Smooth muscle cell of the brain vasculature (primary cell): Measurements from ENCODE around the gene RPTOR.
"Not testable (repeated sequence)": the region's sequence is repeated elsewhere in the genome, so short reads cannot be mapped to it uniquely, and the experiment has no call there.

ENCODE experiments used
- DNase-seq: peaks from one replicate; pipeline ENCODE4 v3.0.0-alpha.2; 2012; ENCODE audit warnings: low read depth, low spot score

RPTOR gene, protein sequence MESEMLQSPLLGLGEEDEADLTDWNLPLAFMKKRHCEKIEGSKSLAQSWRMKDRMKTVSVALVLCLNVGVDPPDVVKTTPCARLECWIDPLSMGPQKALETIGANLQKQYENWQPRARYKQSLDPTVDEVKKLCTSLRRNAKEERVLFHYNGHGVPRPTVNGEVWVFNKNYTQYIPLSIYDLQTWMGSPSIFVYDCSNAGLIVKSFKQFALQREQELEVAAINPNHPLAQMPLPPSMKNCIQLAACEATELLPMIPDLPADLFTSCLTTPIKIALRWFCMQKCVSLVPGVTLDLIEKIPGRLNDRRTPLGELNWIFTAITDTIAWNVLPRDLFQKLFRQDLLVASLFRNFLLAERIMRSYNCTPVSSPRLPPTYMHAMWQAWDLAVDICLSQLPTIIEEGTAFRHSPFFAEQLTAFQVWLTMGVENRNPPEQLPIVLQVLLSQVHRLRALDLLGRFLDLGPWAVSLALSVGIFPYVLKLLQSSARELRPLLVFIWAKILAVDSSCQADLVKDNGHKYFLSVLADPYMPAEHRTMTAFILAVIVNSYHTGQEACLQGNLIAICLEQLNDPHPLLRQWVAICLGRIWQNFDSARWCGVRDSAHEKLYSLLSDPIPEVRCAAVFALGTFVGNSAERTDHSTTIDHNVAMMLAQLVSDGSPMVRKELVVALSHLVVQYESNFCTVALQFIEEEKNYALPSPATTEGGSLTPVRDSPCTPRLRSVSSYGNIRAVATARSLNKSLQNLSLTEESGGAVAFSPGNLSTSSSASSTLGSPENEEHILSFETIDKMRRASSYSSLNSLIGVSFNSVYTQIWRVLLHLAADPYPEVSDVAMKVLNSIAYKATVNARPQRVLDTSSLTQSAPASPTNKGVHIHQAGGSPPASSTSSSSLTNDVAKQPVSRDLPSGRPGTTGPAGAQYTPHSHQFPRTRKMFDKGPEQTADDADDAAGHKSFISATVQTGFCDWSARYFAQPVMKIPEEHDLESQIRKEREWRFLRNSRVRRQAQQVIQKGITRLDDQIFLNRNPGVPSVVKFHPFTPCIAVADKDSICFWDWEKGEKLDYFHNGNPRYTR (N-terminal part only)

DNA sequence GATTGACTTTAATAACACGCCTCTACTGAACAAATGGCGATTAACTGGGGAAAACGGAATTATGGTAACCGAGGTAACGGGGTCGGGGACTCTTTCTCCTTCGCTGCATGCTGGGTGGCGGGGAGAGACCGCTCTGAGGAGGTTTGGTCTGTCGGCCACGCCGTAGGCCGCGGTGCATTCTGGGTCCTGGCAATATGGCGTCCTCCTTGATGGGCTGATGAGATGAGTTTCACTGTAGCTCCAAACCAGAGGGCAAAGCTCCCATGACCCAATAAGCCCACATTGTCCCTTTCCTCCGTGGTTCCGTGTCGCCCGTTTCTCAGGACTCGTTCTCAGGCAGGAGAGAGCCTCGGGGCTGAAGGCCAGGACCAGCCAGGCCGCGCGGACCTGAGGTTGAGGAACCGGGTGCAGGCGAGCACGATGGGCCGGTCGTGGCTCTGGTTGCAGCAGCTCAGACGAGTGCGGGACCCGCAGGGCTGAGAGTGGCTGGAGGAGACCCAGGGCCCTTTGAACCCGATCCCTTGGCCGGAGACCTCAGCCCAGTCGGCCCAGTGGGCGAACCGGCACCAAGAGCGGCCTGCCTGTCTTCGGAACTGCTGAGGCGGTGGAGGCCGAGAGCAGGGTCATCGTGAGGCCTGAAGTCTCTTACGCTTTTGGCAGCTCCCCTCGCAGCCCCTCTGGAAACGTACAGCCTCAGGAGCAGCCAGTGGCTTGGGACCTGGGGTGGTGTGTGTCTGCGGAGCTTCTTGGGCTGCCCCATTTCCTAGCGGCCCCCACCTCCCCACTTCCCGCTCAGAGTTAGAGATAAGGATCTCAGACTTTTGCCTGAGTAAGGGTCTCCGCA, at the start of gene RPTOR:
Gene RPTOR (plus strand): TSS at position 184 of the 844 bp plus-strand sequence. CDS start 792 bp downstream, outside the sequence.
- DNase-seq: peak; percentile 76

DNA sequence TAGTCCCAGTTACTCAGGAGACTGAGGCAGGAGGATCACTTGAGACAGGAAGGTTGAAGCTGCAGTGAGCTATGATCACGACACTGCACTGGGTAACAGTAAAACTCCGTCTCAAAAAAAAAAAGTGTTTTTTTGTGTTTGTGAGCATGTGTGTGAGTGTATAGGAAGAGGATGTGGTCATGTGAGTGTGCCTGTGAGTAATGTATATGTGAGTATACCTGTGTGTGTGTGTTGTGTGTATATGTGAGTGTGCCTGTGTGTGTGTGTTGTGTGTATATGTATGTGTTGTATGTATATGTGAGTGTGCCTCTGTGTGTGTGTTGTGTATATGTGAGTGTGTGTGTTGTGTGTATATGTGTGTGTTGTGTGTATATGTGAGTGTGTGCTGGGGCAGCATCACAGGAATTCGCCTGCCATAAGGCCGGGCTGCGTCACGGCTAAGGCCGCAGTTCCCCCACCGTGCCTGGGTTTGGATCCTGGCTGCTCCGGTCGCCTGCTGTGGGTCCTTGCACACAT, 46.9 kb upstream of the RPTOR start:
- DNase-seq: no peak

DNA sequence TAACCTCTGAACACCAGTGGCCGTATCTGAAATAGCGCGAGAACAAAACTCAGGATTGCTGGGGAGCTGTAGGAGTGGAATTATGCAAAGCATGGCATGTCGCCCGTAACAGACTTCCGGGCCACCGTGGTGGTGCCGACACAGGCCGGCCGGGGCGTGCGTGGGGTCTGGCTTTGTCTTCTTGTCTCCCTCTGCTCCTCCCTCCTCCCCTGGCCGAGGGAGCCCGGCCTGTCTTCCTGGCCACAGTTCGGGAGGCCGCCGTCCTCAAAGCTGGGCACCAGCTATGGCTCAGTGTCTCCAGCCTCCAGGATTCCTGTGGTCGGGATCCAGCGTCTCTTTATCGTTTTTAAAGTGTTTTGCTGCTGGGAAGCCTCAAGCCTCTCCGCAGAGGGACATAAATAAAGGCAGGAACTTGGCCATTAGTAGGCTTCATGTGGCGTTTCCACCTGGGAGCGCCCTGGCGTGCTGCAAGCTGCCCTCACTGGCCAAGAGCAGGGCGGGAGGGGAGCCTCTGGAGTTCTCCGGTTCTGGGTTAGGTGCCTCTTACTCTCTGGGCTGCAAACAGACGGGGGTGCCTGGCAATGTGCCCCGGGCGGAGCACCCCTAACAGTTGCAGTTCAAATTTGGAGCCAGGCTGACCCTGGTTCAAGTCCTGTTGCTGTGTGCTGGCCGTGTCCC, 46.3 kb upstream of the RPTOR start:
- DNase-seq: no peak

DNA sequence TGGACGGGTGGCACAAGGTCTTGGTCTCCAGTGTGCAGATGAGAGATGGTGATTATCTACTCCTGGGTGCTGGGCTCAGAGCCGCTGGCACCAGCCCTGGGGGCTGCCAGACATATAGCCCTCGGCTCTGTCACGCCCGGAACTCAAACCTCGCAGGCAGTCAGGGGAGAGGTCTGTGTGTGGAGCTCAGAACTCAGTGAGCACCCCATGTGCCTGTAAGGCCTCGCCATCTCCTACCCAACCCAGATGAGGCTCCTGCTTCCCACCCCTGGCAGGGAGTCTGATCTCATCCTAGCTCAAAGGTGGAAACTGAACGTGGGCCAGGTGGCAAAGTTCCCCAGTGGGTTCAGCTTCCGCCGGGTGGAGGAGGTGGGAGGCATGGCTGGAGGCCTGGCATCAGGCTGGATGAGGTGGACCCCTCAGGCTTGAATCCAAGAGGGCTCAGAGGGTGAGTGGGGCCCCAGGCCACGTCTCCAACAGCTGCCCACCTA, 45.7 kb upstream of the RPTOR start:
- no peak for DNase-seq

DNA sequence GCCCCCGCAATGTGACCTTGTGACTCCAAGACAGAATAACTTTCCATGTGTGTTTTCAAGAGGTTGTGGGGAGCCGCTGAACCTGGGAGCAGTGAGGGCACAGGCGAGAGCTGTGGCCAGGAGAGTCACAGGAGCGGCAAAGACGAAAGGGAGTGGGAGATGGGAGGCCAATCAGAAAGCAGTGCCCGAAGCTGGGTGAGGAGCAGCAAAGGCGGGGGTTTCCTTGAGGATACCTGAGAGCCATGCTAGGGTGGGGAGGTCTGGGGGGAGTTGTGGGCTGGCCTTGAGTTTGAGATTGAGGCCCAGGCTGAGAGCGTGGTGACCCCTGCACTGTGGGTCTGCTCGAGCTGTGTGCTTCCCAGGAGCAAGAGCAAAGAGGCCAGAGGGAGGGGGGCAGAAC, 45.1 kb upstream of the RPTOR start:
- DNase-seq: no peak

DNA sequence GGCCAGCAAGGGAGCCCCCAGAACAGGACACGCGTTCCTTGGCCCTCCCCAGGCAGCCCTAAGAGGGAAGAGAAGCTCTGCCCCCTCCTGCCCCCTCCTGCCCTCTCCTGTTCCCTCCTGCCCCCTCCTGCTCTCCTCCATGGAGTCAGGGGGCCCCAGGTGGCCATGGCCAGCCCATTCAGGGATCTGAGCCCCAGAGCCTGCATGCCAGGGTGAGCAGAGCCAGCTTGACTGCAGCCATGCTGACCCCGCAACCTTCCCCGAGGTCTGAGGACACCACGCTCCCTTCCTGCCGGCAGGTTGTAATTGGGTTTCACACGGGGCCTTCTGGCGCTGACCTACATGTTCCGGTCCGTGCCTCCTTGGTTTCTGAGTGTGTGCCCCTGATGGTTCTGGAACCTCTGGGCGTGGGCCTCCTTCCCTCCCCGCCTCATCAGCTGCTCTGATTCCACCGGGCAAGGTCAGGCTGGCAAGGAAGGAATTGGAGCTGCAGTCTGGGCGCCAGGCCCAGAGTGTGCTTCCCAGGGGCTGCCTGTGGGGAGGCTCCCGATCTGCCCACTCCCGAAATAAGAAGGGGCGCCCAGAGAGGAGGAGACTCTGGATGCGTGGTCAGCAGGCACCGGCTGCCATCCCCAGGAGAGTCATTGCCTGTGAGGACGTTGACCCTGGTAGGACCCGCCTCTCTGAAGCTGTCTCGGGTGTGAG, 44.5 kb upstream of the RPTOR start:
- no peak for DNase-seq

DNA sequence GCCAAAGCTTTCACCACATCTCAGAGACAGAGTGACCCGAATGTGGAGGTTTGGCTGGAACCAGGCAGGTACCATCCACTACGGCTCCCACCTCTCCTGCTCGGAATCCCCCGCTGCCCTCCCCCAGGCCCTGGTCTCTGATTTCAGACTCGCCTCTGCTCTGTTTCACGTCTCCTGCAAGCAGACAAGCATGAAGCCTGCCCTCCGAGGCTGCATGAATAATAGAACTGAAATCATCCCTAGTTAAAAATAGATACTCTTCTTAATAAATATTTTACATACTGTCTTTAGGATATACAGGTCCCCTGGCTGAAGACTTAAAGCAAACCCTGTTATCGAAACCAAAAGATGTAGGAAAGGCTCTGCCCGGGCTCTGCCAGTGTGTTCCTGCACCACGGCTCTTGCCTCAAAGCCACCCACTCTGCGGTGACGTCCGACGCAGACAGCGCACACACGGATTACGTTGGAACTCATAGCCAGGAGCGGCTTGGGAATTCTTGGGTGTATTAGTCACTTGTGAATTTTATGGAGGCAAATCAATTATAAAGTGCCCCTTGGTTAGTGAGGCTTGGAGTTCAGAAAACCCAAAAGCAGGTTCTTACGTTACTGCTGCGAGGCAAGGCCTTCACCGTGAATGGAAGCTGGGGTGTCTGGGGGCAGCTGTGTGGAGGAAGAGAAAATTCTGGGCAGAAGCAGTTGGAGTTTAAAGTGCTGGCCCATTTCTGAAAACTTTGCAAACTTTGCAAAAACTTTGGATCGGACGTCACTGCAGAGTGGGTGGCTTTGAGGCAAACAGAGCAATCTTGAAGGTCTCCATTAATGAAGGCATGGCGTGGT, 42.7 kb upstream of the RPTOR start:
- no peak for DNase-seq

DNA sequence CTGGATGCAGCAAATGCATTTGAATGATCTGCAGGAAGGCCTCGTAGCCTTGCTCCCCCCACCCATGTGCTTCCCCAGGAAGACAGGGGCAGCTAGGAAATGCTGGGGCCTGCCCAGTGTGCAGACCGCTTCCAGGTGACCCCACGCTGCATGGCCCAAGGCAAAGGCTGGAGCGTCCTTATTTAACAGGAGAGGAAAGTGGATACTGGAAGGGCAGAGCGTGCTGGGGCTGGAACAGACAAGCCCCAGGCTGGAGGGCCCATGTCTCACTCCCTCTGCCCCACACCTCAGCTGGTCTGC, 42.1 kb upstream of the RPTOR start:
- no peak for DNase-seq

DNA sequence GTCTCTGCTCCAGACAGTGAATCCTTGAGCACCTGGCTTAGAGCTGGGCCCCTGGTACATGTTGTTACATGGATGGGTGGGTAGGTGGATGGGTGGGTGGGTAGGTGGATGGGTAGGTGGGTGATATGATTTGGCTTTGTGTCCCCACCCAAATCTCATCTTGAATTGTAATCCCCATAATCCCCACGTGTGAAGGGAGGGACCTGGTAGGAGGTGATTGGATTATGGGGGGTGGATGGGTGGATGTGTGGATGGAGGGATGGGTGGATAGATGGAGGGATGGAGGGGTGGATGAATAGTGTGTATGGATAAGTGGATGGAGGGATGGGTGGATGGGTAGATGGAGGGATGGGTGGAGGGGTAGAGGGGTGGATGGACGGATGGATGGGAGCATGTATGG, 41.6 kb upstream of the RPTOR start:
- no peak for DNase-seq

DNA sequence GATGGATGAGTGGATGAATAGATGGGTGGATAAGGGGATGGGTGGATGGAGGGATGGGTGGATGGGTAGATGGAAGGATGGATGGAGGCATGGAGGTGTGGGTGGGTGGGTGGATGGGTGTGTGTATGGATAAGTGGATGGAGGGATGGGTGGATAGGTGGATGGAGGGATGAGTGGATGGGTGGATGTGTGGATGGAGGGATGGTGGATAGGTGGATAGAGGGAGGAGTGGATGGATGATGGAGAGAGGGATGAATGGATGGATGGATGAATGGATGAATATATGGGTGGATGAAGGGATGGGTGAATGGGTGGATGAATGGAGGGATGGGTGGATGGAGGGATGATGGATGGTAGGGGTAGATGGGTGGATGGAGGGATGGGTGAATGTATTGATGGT, 40.7 kb upstream of the RPTOR start:
- no peak for DNase-seq

DNA sequence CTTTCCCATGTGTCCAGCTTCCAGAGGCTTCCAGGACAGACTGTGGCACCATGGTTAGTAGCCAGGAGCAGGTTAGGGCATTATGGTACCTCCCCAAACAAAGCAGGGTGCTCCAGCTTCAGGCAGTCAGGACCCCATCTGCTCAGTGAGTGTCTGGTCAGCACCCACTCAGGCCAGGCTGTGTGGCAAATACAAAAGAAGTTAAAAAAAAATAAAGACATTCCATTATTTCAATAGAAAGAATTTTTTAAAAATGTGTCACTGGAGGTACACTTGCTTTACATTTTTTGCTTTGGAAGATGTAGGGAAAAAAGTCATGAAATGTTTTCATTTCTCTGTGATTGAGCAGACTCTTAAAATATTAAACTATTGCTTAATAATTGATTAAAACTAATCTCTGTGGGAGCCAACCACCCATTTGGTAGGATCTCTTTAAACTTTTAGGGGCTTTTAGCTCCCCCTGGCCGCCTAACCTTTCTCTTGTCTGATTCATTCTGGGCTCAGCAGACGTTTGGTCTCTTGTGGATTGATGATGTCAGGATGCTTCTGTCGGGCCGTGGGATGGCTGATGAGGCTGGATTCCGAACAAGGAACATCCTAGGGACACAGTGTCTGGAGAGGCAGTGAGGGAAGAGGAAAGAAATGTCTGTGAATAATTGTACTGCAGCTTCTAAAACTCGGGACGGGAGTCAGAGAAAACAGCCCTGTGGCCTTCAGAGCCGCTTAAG, 39.8 kb upstream of the RPTOR start:
- DNase-seq: no peak

DNA sequence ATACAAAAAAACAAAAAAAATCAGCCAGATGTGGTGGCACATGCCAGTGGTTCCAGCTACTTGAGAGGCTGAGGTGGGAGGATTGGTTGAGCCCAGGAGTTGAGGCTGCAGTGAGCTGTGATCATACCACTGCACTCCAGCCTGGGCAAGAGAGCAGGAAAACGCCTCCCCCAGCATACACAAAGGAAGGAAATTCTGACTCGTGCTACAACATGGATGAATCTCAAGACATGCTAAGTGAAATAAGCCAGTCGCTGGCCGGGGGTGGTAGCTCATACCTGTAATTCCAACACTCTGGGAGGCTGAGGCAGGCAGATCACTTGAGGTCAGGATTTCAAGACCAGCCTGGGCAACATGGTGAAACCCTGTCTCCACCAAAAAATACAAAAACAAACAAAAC, 37.5 kb upstream of the RPTOR start:
- DNase-seq: not testable (repeated sequence)

DNA sequence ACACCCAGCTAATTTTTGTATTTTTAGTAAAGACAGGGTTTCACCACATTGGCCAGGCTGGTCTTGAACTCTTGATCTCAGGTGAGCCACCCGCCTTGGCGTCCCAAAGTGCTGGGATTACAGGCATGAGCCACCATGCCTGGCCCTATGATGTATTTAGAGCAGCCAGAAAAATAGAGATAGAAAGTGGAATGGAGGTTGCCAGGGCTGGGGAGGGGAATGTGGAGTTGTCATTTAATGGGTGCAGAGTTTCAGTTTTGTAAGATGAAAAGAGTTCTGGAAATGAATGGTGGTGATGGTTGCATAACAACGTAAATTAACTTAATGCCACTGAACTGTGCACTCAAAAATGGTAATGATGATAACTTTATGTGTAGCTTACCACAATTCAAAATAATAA, 36.7 kb upstream of the RPTOR start:
- DNase-seq: no peak

DNA sequence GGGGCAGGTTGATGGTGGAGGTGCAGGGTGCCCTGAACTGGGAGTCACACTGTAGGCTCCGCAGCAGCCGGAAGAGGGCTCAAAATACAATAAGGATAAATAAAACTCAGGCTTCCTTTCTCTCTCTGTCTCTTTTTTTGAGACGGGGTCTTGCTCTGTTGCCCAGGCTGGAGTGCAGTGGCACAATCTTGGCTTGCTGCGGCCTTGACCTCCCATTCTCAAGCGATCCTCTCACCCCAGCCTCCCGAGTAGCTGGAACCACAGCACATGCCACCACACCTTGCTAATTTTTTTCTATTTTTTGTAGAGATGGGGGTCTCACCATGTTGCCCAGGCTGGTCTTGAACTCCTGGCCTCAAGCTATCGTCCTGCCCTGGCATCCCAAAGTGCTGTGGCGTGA, 35.3 kb upstream of the RPTOR start:
- no peak for DNase-seq

DNA sequence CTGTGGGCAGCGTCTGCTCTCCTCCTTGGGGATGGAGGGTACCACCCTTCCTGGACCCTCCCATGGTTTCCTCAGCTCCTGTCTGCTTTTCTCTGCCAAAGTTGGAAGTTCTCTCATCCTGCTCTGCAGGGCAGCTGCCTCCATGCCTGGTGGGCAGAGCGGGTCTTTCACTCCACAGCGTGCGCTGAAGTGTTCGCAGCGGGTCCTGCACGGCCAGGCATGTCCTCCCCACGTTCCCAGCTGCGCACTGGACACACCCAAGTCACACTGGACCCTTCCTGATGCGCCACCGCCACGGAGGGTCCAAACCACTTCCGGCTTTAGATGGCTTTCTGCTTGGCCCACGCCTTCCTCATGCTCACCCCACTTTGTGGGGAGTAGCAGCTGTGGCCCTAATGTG, 34.5 kb upstream of the RPTOR start:
- DNase-seq: no peak

DNA sequence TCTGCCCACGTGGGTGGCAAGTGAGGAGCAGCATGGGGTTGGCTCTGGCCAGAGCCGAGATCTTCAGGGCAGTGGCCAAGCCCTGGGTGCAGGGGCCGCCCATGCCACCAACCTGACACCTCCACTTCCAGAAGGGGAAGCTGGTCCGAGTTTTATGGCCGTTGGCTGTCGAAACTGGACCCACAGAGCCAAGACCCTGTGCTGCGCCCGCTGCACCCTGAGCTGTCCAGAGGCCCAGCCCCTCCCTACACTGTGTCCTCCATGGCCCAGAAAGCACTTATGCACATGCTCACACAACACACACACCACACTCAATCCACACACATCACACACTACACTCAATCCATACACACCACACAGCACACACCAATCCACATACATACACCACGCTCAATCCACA, 33.9 kb upstream of the RPTOR start:
- no peak for DNase-seq

DNA sequence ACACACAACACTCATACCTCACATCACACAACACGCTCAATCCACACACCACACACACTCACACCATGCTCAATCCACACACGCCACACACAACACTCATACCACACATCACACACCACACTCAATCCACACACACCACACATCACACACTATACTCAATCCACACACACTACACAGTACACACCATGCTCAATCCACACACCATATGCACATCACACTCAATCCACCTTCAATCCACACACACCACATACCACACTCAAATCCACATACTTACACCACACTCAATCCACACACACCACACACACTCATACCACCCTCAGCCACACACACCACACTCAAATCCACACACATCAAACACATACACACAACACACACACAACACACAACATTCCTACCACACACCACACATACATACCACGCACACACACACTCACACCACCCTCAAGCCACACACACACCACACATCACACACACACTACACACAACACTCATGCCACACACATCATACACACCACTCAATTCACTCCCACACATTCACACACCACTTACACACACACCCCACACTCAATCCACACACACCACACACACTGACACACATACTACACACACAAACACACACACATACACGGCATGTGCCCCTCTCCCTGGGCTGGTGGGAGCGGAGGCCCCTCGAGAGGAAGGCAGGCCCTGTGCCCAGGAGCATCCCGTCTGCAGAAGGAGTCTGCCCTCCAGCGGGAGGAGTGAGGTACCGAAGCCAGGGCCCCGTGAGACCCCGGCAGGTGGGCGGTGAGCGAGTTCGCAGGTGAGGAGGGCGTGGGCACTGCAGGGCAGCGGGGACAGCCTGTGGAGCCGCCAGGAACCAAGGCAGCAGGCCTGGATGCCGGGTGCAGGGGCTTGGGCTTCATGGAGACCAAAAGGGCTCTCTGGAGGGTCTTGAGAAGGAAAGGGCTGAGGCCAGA, 33.1 kb upstream of the RPTOR start:
- DNase-seq: no peak
